NCI-H146 treated with DMSO at 0.1 percent for 48 hours (cell line): ENCODE results near the gene PHKG1.
A peak's percentile ranks its signal among the peaks of the same experiment; 100 is the strongest.
"Not testable (repeated sequence)": the region's sequence is repeated elsewhere in the genome, so short reads cannot be mapped to it uniquely, and the experiment has no call there.

ENCODE experiments used
- DNase-seq: peaks from one replicate; lab custom pipeline; 2025; ENCODE audit not compliant: unreplicated experiment; lab: John Stamatoyannopoulos, UW

The PHKG1 gene

DNA sequence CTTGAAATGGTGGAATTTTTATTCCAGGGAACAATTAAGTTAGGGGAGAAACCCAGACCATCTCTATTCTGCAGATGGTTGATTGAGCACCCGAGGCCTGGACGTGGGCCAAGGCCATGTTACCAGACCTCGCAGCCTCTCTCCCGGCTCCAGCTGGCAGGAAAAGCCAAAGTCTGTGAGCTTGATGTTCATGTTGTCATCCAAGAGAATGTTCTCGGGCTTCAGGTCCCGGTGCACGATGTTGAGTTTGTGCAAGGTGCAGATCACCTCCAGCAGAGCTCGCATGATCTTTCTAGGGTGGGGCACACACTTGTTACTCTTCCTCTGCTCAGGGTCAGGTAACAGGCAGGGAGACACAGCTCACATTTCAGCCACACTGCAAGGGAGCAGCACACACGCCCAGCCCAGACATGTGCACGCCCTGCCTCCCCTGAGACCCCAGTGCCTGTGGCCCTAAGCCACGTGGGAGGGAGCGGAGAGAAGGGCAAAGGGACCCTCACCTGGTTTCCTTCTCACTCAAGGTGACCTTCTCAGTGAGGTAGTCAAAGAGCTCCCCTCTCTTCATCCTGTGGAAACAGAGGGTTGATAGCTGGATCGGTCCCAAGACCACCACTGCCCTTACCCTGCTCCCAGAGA is 9.5 kb downstream of the PHKG1 start:
- no peak for DNase-seq

DNA sequence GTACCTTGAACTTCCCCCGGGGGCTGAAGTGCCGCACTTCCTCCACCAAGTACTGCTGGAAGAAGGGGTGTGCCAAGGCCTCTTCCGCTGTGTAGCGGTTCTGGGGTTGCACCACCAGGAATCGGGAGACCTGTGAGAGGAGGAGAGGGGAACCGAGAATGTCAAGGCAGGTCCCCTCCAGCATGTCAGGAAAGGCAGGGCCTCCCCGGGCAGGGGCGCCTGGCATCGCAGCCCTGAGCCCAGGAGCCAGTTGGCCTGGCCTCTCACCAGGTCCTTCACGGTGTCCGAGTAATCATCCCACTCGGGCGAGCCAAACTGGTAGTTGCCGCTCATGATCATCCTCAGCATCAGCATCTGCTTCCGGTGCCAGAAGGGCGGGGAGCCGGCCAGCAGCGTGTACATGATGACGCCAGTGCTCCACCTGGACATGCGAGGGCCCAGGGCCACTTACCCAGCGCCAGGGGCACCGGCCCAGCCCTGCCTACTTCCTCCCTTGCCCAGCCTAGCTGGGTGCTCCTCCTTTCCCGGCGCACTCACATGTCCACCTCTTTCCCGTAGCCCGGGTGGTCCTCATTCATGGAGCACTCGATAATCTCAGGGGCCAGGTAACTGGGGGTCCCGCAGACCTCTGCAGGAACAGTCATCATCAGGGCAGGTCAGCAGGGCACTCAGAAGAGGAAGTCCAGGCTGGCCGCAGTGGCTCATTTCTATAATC is 11.0 kb downstream of the PHKG1 start:
- DNase-seq, result no peak

DNA sequence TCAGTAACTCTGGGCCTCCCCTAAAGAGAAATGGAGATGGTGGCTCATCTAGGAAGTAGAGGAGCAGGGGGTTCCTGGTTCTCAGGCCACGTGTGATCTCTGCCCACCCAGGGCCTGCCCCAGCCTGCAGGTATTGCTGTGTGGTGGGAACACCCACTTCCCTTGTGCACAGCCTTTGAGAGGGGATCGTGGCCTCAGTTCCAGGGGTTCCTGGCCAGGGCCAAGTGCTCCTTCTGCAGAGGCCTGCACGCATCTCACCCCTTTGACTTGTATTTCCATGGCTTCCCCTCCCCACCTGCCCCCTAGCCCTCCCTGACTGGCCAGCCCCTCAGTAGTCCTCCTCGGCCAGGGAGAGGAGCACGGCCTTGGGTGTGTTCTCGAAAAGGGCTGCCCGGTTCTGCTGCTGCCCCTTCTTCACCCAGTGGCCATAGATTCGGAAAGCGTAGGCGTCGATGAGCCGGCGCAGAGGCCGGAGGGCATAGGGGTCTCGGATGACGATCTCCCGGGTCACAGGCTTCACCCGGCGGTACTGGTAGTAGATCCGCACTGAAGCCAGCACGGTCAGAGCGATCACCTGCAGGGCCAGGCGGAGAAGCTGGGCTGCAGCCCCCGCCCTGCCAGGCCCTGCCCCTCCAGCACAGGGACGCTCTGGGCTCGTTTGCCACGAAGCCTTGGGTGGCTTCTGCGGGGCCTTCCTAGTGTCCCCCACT is 11.9 kb downstream of the PHKG1 start:
- DNase-seq, result not testable (repeated sequence)

DNA sequence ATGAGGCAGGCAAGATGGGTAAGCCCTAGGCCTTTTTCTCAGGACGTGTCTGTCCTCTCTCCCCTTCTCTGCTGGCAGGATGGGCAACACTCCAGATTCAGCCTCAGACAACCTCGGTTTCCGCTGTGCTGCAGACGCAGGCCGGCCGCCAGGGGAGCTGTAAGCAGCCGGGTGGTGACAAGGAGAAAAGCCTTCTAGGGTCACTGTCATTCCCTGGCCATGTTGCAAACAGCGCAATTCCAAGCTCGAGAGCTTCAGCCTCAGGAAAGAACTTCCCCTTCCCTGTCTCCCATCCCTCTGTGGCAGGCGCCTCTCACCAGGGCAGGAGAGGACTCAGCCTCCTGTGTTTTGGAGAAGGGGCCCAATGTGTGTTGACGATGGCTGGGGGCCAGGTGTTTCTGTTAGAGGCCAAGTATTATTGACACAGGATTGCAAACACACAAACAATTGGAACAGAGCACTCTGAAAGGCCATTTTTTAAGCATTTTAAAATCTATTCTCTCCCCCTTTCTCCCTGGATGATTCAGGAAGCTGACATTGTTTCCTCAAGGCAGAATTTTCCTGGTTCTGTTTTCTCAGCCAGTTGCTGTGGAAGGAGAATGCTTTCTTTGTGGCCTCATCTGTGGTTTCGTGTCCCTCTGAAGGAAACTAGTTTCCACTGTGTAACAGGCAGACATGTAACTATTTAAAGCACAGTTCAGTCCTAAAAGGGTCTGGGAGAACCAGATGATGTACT is 13.1 kb downstream of the PHKG1 start:
- DNase-seq, result no peak

DNA sequence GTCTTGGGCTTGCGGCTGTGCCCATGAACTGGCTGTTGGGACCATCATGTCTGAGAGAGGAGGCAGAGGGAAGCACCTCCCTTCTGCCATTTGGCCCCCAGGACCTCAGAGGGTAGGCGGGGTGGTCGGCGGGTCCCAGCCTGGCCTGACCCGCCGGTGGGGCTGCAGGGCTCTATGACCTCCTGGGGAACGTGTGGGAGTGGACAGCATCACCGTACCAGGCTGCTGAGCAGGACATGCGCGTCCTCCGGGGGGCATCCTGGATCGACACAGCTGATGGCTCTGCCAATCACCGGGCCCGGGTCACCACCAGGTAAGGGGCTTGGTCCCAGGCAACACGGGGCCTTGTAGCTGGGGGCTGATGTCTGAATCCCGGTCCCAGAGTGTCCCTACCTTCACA is 14.6 kb downstream of the PHKG1 start:
- no peak for DNase-seq

DNA sequence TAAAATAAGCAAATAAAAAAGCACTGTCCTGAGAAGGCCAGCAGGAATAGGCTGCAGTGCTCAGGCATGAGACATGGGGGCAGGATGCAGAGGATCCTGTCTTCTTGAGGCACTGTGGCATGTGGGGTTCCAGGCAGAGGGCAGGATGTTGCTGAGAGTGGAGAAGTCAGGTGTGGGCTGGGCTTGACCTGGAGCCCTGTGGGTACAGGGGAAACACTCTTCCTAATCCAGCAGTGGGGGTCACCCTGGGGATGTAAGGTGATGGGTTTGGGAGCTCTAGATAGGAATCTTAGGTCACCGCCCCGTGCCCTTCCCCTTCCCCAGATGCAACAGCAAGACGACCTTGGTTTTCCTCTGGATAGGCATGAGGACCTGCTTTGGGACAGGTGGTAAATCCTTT is 15.1 kb downstream of the PHKG1 start:
- DNase-seq, result no peak

DNA sequence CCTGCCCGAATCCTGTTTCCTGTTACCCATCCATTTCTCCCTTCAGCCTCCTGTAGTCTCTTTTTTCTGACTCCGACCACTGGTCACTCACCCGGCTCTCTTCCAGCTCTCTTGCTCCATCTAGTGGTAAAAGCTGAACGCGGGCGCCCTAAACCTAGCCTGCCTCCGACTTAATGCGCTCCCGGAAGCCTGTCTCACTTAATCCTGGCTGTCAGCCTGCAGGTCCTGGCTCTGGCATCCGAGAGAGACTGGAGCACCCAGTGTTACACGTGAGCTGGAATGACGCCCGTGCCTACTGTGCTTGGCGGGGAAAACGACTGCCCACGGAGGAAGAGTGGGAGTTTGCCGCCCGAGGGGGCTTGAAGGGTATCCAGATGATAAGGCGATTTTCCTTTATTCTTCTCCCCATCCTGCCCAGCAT is 18.4 kb downstream of the PHKG1 start:
- peak; percentile 69 for DNase-seq

DNA sequence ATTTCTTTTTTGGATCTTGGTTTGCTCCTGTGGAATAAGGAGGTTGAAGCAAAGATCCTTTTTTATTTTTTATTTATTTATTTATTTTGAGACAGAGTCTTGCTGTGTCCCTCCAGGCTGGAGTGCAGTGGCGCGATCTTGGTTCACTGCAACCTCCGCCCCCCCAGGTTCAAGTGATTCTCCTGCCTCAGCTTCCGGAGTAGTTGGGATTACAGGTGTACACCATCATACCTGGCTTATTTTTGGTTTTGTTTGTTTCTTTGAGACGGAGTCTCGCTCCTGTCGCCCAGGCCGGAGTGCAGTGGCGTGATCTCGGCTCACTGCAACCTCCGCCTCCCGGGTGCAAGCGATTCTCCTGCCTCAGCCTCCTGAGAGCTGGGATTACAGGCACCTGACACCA is 26.4 kb downstream of the PHKG1 start:
- not testable (repeated sequence) for DNase-seq

DNA sequence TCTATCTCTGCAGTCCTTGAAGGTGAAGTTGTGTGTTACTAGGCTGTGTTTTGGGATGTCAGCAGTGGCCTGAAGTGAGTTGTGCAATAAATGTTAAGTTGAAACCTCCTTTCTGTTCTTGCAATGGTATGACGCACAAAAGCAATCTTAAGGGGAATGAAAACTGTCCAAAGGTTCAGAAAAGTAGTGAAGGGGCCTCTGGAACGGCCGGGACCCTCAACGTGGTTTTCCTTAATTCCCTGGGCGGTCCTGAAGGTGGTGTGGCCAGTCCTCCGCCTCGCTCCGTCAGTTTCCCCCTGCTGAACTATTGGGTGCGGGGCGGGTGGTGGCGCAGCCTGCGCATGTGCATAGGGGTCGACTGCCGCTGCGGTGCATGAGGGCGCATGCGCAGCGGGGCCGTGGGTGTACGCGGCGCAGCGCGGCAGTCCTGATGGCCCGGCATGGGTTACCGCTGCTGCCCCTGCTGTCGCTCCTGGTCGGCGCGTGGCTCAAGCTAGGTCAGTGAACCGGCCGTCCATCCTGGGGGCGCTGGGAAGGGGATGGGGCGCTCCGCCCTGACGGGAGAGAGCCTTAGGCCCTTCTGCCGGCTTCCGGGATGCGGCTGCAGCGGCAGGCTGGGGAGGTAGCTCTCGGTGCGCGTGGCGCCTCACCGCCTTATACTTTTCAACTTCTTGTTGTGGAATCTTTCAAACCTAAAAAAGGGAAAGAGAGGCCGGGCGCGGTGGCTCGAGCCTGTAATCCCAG is 28.7 kb downstream of the PHKG1 start, which contains the start of gene SUMF2:
TSS of gene SUMF2 (plus strand) at position 405 of the 744 bp plus-strand sequence. CDS start at position 431, 26 bp downstream.
- DNase-seq, result peak; percentile 73

DNA sequence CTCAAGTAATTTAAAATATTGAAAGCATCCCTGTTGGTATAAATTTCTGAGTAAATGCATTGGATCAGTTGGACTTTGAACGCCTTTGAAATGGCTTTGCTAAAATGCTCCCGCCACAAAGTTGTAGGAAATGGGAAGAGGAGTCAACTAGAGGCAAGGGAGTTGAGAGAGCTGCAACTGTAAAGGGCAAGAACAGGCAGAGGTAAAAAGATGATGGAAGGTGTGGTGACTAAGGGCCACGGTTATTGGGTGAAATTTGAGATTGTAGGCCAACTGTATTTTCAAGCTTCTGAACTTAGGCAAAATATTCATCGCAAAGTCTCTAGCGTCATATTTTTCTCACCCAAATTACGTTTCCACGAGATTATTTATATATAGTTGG is 29.3 kb downstream of the PHKG1 start:
- DNase-seq, result no peak

DNA sequence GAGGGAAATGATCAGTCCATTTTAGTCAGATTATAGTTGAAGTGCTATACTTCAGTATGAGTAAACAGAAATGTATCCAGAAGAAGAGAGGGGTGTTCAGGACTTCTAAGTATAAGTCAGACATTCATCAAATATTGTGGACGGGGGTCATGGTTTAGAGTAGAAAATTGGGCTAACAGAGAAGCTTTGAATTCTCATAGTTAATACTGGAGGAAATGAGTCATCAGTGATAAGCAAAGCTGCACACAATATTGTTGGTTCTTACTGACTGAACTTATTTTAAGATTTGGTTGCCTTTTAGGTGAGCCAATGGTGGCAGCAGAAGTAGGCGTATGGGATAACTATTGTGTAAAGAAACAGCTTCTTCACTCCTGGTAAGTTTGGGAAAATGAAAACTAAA is 30.4 kb downstream of the PHKG1 start:
- DNase-seq, result no peak

DNA sequence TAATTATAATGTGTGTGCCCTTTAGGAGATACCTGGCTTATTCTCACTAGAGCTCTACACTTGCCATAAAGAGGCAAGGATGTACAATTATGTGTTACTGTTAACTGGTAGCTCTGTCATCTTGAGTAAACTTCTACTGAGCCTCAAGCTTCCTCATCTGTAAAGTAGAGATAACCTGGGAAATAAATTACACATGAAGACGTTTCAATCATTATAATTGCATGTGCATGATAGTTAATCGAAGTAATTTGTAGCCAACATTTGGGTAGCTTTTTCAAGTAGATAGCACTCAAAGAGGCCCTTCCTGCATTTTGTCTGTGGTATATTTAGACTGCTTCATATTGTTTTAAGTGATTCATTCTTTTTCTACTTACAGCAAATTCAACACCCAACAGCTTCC is 38.8 kb downstream of the PHKG1 start:
- DNase-seq, result no peak

DNA sequence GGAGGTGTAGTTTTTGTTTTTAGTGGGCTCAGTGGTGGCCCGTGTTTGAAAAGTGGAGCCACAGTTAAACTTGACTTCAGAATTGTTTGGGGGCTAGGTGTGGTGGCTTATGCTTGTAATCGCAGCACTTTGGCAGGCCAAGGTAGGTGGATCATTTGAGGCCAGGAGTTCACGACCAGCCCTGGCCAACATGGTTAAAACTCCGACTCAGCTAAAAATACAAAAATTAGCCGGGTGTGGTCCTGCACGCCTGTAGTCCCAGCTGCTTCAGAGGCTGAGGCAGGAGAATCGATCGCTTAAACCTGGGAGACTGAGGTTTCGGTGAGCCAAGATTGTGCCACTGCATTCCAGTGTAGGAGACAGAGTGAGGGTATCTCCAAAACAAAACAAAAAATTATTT is 39.4 kb downstream of the PHKG1 start:
- no peak for DNase-seq

DNA sequence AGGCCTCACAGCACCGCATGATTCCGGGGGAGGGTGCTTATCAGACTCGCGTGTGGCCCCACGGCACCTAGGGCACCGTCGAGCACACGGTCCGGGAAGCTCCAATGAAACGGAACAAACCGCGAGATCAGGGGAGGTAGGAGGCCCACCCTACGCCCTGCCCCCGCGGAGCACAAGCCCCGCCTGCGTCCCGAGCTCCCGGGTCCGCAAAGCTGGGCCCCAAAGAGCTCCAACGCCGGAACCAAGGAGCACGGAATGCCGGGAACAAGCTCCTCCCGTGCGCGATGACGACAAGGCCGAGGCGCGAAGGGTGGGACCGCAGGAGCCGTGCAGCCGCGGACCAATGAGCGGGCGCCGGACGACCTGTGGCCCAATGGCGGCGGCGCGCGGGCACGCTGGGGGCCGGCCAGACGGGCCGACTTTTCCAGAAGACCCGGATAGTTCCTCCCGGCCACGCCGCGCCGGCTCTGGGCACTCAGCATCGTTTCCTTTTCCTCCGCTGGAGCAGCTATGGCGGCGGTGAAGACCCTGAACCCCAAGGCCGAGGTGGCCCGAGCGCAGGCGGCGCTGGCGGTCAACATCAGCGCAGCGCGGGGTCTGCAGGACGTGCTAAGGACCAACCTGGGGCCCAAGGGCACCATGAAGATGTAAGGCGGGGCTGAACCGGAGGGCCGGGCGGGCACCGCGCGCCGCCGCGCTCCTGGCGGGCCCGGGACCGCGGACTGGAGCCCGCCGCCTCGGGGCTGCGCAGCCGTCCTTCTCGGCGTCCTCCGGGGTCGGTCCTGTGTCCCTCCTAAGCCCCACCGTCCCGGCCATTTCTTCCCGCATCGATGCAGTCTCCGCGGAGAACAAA is 41.2 kb downstream of the PHKG1 start, which contains the start of the genes CCT6A and PSPH:
TSS of gene CCT6A (plus strand) at position 427 of the 853 bp plus-strand sequence. CDS start at position 511, 84 bp downstream.
TSS of gene PSPH (minus strand) at position 106 of the 853 bp plus-strand sequence. CDS start 30,232 bp downstream, outside the sequence.
- peak; percentile 93 for DNase-seq

DNA sequence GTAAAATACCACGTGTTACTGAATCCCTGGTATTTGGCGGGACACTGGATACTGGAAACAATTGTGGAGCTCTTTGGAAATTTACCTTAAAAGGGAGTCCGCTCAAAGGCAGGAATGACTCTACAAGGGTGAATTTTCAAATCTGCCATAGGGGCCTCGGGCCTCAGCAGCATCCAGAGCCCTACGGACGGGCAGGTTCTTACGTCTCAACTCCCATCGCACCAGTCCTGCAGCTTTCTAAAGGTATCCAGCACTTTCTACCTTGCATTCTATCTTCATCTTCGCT is 41.8 kb downstream of the PHKG1 start:
- no peak for DNase-seq

DNA sequence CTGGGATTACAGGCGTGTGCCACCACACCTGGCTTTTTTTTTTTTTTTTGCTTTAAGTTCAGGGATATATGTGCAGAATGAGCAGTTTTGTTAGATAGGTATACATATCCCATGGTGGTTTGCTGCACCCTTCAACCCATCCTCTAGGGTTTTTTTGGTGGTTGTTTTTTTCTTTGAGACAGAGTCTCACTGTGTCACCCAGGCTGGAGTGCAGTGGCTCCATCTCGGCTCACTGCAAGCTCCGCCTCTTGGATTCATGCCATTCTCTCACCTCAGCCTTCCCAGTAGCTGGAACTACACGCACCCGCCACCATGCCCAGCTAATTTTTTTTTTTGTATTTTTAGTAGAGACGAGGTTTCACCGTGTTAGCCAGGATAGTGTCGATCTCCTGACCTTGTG is 44.0 kb downstream of the PHKG1 start:
- DNase-seq, result not testable (repeated sequence)

DNA sequence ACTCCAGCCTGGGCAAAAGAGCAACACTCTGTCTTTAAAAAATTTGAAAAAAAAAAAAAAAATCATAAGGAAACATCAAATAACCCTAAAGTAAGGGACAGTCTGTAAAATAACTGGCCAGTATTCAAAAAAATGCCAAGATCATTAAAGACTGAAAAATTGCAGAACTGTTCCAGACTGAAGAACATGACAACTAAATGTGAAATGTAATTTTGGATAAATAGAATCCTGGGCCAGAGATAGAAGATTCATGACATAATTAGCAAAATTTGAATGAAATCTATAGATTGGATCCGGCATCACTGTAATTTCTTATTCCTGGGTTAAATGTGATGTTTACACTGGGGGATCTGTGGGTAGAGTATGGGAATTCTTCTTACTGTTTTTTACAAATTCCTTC is 44.5 kb downstream of the PHKG1 start:
- DNase-seq, result no peak

DNA sequence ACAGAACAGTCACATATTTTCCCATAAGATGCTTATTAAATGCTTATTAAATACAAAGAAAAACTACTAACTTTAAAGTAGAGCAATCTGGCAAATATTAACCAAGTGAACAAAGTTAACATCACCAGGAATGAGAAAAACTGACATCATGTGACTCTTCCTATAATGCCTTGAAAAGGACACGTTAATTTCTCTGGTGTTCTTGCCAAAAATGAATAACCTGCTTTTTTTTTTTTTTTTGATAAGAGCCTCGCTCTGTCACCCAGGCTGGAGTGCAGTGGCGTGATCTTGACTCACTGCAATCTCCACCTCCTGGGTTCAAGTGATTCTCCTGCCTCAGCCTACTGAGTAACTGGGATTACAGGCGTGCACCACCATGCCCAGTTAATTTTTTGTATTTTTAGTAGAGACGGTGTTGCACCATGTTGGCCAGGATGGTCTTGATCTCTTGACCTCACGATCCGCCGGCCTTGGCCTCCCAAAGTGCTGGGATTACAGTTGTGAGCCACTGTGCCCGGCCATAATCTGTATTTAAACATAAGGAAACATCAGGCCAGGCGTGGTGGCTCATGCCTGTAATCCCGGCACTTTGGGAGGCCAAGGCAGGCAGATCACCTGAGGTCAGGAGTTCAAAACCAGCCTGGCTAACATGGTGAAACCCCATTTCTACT is 45.2 kb downstream of the PHKG1 start:
- not testable (repeated sequence) for DNase-seq
